ENCODE measurements around the gene SUMO4. TPM values are rescaled to one million over a fixed set of nuclear protein-coding genes. Genes with fewer than 3 reads are reported as not detected.
A peak's percentile ranks its signal among the peaks of the same experiment; 100 is the strongest.

The SUMO4 gene
- total and polyA plus RNA-seq, 2 donors (not counting 1 experiment from before 2014, with no cell fraction given) = 2.1 TPM; not detected in 1

DNA sequence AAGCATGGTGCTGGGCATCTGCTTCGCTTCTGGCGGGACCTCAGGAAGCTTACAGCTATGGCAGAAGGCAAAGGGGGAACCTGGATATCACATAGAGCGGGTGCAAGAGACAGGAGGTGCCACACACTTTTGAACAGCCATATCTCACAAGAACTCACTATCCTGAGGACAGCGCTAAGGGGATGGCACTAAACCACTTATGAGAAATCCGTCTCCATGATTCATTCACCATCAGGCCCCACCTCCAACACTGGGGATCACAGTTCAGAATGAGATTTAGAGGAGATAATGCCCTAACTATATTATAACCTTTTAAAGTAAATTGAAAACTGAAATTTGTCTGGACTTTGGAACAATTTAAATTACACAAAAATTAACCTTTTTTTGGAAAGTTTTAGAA, 37.8 kb upstream of the SUMO4 start:
- no peaks in the 10 kb centered on the region for H3K27me3 ChIP-seq (ENCODE audit: control insufficient read depth, insufficient read depth, low read length)
- no peaks in the 10 kb centered on the region for H3K4me1 ChIP-seq (ENCODE audit: control insufficient read depth, extremely low read depth, insufficient read depth, low read length)
- H3K36me3 ChIP-seq (ENCODE audit: control insufficient read depth, insufficient read depth, low read length) = no peaks in the 10 kb centered on the region
- no peak overlapping the region for H3K4me2 ChIP-seq (ENCODE audit: extremely low read depth, insufficient read depth, low read length)
- no peak for DNase-seq (ENCODE audit: low read depth in 2 of 2)
- no peak overlapping the region for H2AFZ ChIP-seq (ENCODE audit: low read length)
- H3K4me3 ChIP-seq (replicated peaks in 1 of 4; ENCODE audit: control extremely low read depth in 1 of 4, insufficient read depth in 1 of 4, low read depth in 3 of 4, low read length in 4 of 4) = no peak overlapping the region
- H3K9me3 ChIP-seq (ENCODE audit: control insufficient read depth, insufficient read depth, low read depth, low read length) = no peaks in the 10 kb centered on the region
- H3K9ac ChIP-seq (ENCODE audit: insufficient read depth, low read length) = no peak overlapping the region
- H3K27ac ChIP-seq (ENCODE audit: insufficient read depth, low read length) = no peak overlapping the region
- H3K79me2 ChIP-seq (ENCODE audit: control insufficient read depth, insufficient read depth, low read length) = peaks cover 50% of the 10 kb centered on the region
- no peaks in the 10 kb centered on the region for H4K20me1 ChIP-seq (ENCODE audit: control insufficient read depth, extremely low read depth, insufficient read depth, low read length)
- TF ChIP-seq, protein P1, sequence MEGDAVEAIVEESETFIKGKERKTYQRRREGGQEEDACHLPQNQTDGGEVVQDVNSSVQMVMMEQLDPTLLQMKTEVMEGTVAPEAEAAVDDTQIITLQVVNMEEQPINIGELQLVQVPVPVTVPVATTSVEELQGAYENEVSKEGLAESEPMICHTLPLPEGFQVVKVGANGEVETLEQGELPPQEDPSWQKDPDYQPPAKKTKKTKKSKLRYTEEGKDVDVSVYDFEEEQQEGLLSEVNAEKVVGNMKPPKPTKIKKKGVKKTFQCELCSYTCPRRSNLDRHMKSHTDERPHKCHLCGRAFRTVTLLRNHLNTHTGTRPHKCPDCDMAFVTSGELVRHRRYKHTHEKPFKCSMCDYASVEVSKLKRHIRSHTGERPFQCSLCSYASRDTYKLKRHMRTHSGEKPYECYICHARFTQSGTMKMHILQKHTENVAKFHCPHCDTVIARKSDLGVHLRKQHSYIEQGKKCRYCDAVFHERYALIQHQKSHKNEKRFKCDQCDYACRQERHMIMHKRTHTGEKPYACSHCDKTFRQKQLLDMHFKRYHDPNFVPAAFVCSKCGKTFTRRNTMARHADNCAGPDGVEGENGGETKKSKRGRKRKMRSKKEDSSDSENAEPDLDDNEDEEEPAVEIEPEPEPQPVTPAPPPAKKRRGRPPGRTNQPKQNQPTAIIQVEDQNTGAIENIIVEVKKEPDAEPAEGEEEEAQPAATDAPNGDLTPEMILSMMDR (conservative IDR thresholded peaks at IDR 0.05 in 1 of 2, IDR thresholded peaks at IDR 0.05 in 1 of 2; ENCODE audit: low read depth in 1 of 2, low read length in 2 of 2) = no peak
- no peak for TF ChIP-seq EZH2 (IDR thresholded peaks at IDR 0.05; ENCODE audit: low read length, missing control alignments)

DNA sequence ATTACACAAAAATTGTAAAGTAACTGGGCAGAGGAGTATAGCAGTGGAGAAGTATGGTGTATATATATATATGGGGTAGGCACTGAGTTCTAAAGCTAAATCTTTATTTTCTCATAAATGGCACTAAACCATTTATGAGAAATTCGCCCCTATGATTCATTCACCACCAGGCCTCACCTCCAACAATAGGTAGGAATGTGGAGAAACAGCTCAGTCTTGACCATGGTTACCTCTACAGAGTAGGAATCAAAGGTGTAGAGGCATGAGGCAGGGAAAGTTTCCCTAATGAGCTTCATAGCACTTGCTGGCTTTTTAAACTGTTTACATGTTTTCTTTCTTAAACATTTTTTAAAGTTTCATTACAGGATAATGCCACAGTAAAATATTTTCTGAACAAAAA, 36.9 kb upstream of the SUMO4 start:
- H3K4me2 ChIP-seq (ENCODE audit: extremely low read depth, insufficient read depth, low read length) = no peak overlapping the region
- no peak for DNase-seq (ENCODE audit: low read depth in 2 of 2)

DNA sequence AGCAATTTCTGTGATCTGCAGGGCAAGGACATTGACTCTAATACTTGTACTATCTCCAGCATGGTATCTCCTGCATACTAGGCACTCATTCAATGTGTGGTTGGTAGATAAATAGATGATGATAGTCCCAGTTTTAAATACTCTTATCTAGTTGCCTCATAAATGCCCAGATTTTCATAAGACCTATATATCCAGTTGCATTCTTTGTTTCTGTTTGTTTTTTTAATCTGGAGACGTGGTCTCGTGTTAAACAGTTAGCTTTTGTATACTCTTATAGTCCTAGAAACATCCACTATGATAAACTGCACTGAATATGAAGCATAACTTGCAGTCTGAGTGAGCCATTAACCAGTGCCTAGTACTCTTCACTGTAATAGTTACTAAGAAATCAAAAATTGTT, 35.5 kb upstream of the SUMO4 start:
- peak in 1 of 2 donors; percentile 53 for DNase-seq (ENCODE audit: low read depth in 2 of 2)
- Histone ChIP-seq H3K36me3 (ENCODE audit: control insufficient read depth, insufficient read depth, low read length) (no peaks in the 10 kb centered on the region), H4K20me1 (ENCODE audit: control insufficient read depth, extremely low read depth, insufficient read depth, low read length) (no peaks in the 10 kb centered on the region), H3K9me3 (ENCODE audit: control insufficient read depth, insufficient read depth, low read depth, low read length) (no peaks in the 10 kb centered on the region), H3K79me2 (ENCODE audit: control insufficient read depth, insufficient read depth, low read length) (peaks cover 55% of the 10 kb centered on the region), H3K9ac (ENCODE audit: insufficient read depth, low read length) (no peak overlapping the region), H3K4me1 (ENCODE audit: control insufficient read depth, extremely low read depth, insufficient read depth, low read length) (no peaks in the 10 kb centered on the region), H3K4me3 (replicated peaks in 1 of 4; ENCODE audit: control extremely low read depth in 1 of 4, insufficient read depth in 1 of 4, low read depth in 3 of 4, low read length in 4 of 4) (no peak overlapping the region), H3K4me2 (ENCODE audit: extremely low read depth, insufficient read depth, low read length) (no peak overlapping the region), H2AFZ (ENCODE audit: low read length) (no peak overlapping the region), H3K27ac (ENCODE audit: insufficient read depth, low read length) (no peak overlapping the region), H3K27me3 (ENCODE audit: control insufficient read depth, insufficient read depth, low read length) (no peaks in the 10 kb centered on the region)
- no peak for TF ChIP-seq EZH2 (IDR thresholded peaks at IDR 0.05; ENCODE audit: low read length, missing control alignments)
- TF ChIP-seq, protein P1 (conservative IDR thresholded peaks at IDR 0.05 in 1 of 2, IDR thresholded peaks at IDR 0.05 in 1 of 2; ENCODE audit: low read depth in 1 of 2, low read length in 2 of 2) = no peak

More for the DNA sequence above, 36.9 kb upstream of the SUMO4 start:
- no peaks in the 10 kb centered on the region for H3K36me3 ChIP-seq (ENCODE audit: control insufficient read depth, insufficient read depth, low read length)
- H3K27ac ChIP-seq (ENCODE audit: insufficient read depth, low read length) = no peak overlapping the region
- no peak overlapping the region for H2AFZ ChIP-seq (ENCODE audit: low read length)
- H3K9ac ChIP-seq (ENCODE audit: insufficient read depth, low read length) = no peak overlapping the region
- H3K4me1 ChIP-seq (ENCODE audit: control insufficient read depth, extremely low read depth, insufficient read depth, low read length) = no peaks in the 10 kb centered on the region
- no peaks in the 10 kb centered on the region for H3K9me3 ChIP-seq (ENCODE audit: control insufficient read depth, insufficient read depth, low read depth, low read length)
- TF ChIP-seq, protein P1 (conservative IDR thresholded peaks at IDR 0.05 in 1 of 2, IDR thresholded peaks at IDR 0.05 in 1 of 2; ENCODE audit: low read depth in 1 of 2, low read length in 2 of 2) = no peak
- TF ChIP-seq EZH2 (IDR thresholded peaks at IDR 0.05; ENCODE audit: low read length, missing control alignments) = no peak
- H4K20me1 ChIP-seq (ENCODE audit: control insufficient read depth, extremely low read depth, insufficient read depth, low read length) = no peaks in the 10 kb centered on the region
- peaks cover 55% of the 10 kb centered on the region for H3K79me2 ChIP-seq (ENCODE audit: control insufficient read depth, insufficient read depth, low read length)
- H3K4me3 ChIP-seq (replicated peaks in 1 of 4; ENCODE audit: control extremely low read depth in 1 of 4, insufficient read depth in 1 of 4, low read depth in 3 of 4, low read length in 4 of 4) = no peak overlapping the region
- H3K27me3 ChIP-seq (ENCODE audit: control insufficient read depth, insufficient read depth, low read length) = no peaks in the 10 kb centered on the region
